HEK293T (cell line): ENCODE results near the gene ACD.

Source experiments
- ARNT ChIP-seq: fragments of 450-650 bp; IDR thresholded peaks from 2 replicates; pipeline ENCODE4 v1.6.1; 2017; ENCODE audit warnings: mild to moderate bottlenecking
- BHLHE40 ChIP-seq: fragments of 450-650 bp; IDR thresholded peaks from 2 replicates; pipeline ENCODE4 v1.6.1; 2016; ENCODE audit warnings: mild to moderate bottlenecking, moderate library complexity, borderline replicate concordance
- ELF4 ChIP-seq: fragments of 450-650 bp; IDR thresholded peaks from 2 replicates; pipeline ENCODE4 v1.6.1; 2017; ENCODE audit warnings: antibody characterized with exemption
- FOXA1 ChIP-seq: fragments of 450-650 bp; IDR thresholded peaks from 2 replicates; pipeline ENCODE4 v1.6.1; 2016; ENCODE audit warnings: mild to moderate bottlenecking
- FOXK2 ChIP-seq: fragments of 450-650 bp; IDR thresholded peaks from 2 replicates; pipeline ENCODE4 v1.6.1; 2016; ENCODE audit warnings: mild to moderate bottlenecking
- FOXM1 ChIP-seq: fragments of 450-650 bp; IDR thresholded peaks from 2 replicates; pipeline ENCODE4 v1.6.1; 2017; ENCODE audit warnings: mild to moderate bottlenecking, borderline replicate concordance
- L3MBTL2 ChIP-seq: fragments of 450-650 bp; conservative IDR thresholded peaks from 2 replicates; pipeline ENCODE4 v1.6.1; 2016; ENCODE audit warnings: mild to moderate bottlenecking
- LEF1 ChIP-seq: fragments of 450-650 bp; IDR thresholded peaks from 2 replicates; pipeline ENCODE4 v1.6.1; 2017; ENCODE audit warnings: mild to moderate bottlenecking, borderline replicate concordance
- SP1 ChIP-seq: fragments of 450-650 bp; IDR thresholded peaks from 2 replicates; pipeline ENCODE4 v1.6.1; 2017
- TARDBP ChIP-seq: fragments of 450-650 bp; IDR thresholded peaks from 2 replicates; pipeline ENCODE4 v1.6.1; 2016

DNA sequence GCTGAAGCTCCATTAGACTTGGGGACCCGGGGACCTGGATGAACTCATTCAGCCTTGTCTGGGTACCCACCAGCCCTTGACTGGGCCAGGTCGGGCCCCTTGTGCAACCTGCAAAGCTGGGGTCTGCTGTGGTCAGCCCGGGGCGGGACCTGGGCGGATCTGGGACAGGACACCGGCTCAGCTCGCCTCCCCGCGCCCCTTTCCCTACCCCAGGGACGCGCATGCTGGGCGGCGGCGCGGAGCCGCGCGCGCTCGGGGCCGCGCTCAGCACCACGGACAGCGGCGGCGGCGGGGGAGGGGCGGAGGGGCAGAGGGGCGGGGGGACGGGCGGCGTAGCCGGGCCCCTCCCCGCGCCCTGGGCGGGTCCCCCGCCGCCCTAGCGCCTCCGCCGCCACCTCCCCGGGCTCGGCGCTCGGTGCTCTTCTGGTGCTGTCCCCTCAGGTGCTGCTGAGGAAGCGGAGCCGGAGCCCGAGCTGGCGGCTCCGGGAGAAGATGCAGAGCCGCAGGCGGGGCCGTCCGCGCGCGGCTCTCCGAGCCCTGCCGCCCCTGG, 7.4 kb downstream of the ACD start:
- TF ChIP-seq FOXM1, result no peak
- TF ChIP-seq SP1, result no peak
- TF ChIP-seq BHLHE40, result no peak
- TF ChIP-seq L3MBTL2, result no peak
- no peak for TF ChIP-seq FOXA1
- TF ChIP-seq FOXK2, result no peak
- TF ChIP-seq LEF1, result no peak
- TF ChIP-seq TARDBP, result no peak
- TF ChIP-seq ARNT, result no peak
- no peak for TF ChIP-seq ELF4
